ENCODE measurements around the gene ABHD17C. TPM values are rescaled to one million over a fixed set of nuclear protein-coding genes. Genes with fewer than 3 reads are reported as not detected.

ABHD17C gene
- total RNA-seq, 1 donor: 15.5 TPM

GRCh38 chr15:80766275-80766674 lies 71.2 kb downstream of the ABHD17C start:
- DNase-seq (ENCODE audit: low read depth): no peak
- TF ChIP-seq, protein P1, sequence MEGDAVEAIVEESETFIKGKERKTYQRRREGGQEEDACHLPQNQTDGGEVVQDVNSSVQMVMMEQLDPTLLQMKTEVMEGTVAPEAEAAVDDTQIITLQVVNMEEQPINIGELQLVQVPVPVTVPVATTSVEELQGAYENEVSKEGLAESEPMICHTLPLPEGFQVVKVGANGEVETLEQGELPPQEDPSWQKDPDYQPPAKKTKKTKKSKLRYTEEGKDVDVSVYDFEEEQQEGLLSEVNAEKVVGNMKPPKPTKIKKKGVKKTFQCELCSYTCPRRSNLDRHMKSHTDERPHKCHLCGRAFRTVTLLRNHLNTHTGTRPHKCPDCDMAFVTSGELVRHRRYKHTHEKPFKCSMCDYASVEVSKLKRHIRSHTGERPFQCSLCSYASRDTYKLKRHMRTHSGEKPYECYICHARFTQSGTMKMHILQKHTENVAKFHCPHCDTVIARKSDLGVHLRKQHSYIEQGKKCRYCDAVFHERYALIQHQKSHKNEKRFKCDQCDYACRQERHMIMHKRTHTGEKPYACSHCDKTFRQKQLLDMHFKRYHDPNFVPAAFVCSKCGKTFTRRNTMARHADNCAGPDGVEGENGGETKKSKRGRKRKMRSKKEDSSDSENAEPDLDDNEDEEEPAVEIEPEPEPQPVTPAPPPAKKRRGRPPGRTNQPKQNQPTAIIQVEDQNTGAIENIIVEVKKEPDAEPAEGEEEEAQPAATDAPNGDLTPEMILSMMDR (IDR thresholded peaks at IDR 0.05; ENCODE audit: insufficient read depth, low read length): no peak
- no peak overlapping the region for H3K4me3 ChIP-seq (ENCODE audit: low read depth, low read length)

DNA sequence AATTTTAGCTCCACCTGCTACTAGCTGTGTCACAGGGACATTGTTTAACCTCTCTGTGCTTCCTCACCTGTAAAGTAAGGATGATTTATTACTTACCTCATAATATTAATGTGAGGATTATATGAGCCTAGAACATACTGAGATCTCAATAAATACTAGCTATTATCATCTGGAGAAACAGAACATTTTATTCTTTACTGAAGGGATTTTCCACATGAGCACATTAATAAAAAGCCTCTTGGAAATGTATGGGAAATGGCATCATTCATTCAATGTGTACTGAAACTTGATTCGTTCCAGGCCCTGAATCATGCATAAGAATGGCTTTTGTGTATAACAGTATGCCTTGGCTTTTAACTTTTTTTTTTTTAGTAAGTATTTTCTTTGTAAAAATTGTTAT lies 73.0 kb downstream of the ABHD17C start:
- DNase-seq (ENCODE audit: low read depth): no peak
- TF ChIP-seq, protein P1 (IDR thresholded peaks at IDR 0.05; ENCODE audit: insufficient read depth, low read length): no peak
- no peak overlapping the region for H3K4me3 ChIP-seq (ENCODE audit: low read depth, low read length)

DNA sequence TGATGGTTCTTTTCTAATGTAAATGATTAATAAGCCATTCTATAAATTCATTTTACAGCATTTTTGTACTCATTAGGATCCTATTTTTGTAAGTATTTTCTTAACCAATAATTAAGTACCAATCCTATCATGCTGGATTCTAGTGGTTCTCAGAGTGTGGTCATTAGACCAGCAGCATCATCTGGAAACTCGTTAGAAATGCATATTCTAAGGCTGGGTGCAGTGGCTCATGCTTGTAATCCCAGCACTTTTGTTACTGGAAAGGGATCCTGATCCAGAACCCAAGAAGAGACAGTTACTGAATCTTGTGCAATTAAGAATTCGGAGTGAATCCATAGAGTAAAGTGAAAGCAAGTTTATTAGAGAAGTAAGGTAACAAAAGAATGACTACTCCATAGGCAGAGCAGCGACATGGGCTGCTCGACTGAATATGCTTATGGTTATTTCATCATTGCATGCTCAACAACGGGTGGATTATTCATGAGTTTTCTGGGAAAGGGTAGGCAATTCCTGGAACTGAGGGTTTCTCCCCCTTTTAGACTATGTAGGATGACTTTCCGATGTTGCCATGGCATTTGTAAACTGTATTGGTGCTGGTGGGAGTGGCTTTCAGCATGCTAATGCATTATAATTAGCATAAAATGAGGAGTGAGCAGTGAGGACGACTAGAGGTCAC lies 74.2 kb downstream of the ABHD17C start:
- no peak for DNase-seq (ENCODE audit: low read depth)
- H3K4me3 ChIP-seq (ENCODE audit: low read depth, low read length): no peak overlapping the region
- TF ChIP-seq, protein P1 (IDR thresholded peaks at IDR 0.05; ENCODE audit: insufficient read depth, low read length): no peak

- H3K4me3 ChIP-seq (ENCODE audit: low read depth, low read length): no peak overlapping the region
- DNase-seq (ENCODE audit: low read depth): no peak
- TF ChIP-seq, protein P1 (IDR thresholded peaks at IDR 0.05; ENCODE audit: insufficient read depth, low read length): no peak
These were observed 75.0 kb downstream of the ABHD17C start for GRCh38 chr15:80769829-80770705.

DNA sequence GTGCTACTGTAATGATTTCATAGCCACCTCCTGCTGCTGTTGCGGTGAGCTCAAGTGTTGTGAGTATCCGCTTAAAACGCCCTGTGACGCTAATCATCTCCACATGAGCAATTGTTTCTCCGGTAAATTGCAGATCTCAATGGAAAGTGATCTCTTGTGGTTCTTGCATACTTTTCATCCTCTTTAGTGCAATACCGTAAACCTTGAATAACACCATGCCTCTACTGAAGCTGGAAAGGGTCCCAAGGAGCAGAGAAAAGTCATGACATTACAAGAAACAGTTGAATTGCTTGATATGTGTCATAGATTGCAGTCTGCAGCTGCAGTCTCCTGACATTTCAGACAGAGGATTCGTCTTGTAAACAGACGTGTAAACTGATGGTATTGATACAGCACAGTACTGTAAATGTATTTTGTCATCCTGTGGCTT lies 78.0 kb downstream of the ABHD17C start:
- peak; percentile 2 for DNase-seq (ENCODE audit: low read depth)
- TF ChIP-seq, protein P1 (IDR thresholded peaks at IDR 0.05; ENCODE audit: insufficient read depth, low read length): no peak
- no peak overlapping the region for H3K4me3 ChIP-seq (ENCODE audit: low read depth, low read length)

DNA sequence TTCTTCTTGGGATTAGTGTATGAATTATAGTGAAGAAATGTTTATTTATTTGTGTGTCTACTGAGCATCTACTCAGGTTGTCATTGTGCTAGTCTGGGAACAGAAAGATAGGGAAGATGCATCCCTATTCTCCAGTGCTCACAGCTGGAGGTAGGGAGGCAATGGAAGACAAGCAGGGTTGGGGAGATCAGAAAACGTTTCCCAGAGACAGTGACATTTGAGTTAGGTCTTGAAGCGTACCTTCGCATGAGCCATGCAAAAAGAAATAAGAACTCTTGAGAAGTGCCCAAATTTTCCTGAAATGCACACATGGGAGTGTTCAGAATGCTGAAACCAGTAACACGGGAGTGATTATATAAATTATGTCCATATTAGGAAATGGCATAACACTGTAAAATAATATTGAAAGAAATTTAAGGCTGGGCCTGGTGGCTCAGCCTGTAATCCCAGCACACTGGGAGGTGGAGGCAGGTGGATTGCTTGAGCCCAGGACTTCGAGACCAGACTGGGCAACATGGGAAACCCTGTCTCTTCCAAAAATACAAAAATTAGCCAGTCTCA lies 78.8 kb downstream of the ABHD17C start:
- H3K4me3 ChIP-seq (ENCODE audit: low read depth, low read length): no peak overlapping the region
- TF ChIP-seq, protein P1 (IDR thresholded peaks at IDR 0.05; ENCODE audit: insufficient read depth, low read length): no peak
- DNase-seq (ENCODE audit: low read depth): no peak
